Cerebellar nuclear complex (tissue), 1 donor: ENCODE results near the gene IPO5.

Experiments
- DNase-seq, 2 experiments: peaks; one replicate each; lab custom pipeline; 2025; lab: John Stamatoyannopoulos, UW

IPO5 gene

GRCh38 chr13:98059276-98059675, 105.8 kb downstream of the IPO5 start:
- no peak for DNase-seq

GRCh38 chr13:98060282-98060681, 106.8 kb downstream of the IPO5 start:
- no peak for DNase-seq

GRCh38 chr13:98065468-98065867, 112.0 kb downstream of the IPO5 start:
- DNase-seq: no peak

GRCh38 chr13:98066636-98067035, 113.2 kb downstream of the IPO5 start:
- no peak for DNase-seq

GRCh38 chr13:98068521-98068920, 115.0 kb downstream of the IPO5 start:
- DNase-seq: no peak

GRCh38 chr13:98069985-98070384, 116.5 kb downstream of the IPO5 start:
- DNase-seq: no peak

- no peak for DNase-seq
Observed at GRCh38 chr13:98071316-98071715, 117.8 kb downstream of the IPO5 start.

GRCh38 chr13:98072476-98072875, 119.0 kb downstream of the IPO5 start:
- DNase-seq: no peak
